SK-N-MC (cell line): Measurements from ENCODE around the gene AMN.

Experiments
- EZH2 ChIP-seq: fragments of 200-600 bp; sonication (generic); IDR thresholded peaks from one replicate; pipeline ENCODE4 v1.6.1; 2017; ENCODE audit warnings: antibody characterized with exemption
- POLR2AphosphoS5 ChIP-seq: IDR thresholded peaks from 2 replicates; pipeline ENCODE4 v1.6.1; 2012; ENCODE audit warnings: mild to moderate bottlenecking, low read depth, low read length, borderline replicate concordance

DNA sequence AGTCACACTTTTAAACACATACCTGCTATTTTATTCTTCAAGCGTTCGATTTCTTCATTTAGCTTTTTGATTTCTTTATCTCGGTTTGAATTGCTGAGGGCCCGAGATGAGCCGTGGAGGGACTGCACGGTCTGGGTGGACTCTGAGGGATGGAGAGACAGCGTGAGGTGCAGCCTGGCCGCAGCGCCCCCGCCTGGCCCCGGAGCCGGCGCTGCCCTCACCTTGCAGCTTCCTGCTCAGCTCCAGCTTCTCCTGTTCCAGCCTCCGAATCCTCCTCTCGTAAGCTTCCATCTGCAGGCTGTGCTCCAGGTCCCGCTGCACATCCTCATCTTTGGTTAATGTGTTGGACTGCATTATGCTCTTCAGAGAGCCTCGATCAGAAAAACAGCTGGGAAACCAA lies 53.2 kb downstream of the AMN start:
- TF ChIP-seq EZH2 (no peak), POLR2AphosphoS5 (no peak)
